Bronchial epithelial cell (primary cell): ENCODE results near the gene GLI3. TPM values are rescaled to one million over a fixed set of nuclear protein-coding genes. Genes with fewer than 3 reads are reported as not detected.

Experiments
- DNase-seq: peaks from one replicate; pipeline ENCODE4 v3.0.0-alpha.2; 2010; ENCODE audit warnings: low read depth
- FAIRE-seq: peaks from 2 replicates; lab custom pipeline; 2011; peaks lifted over from hg19 to GRCh38; lab: Jason Lieb, UNC
- H3K27me3 ChIP-seq: 2 replicates; pipeline ENCODE4 v1.5.1; 2011; ENCODE audit warnings: low read length; ENCODE audit not compliant: control insufficient read depth, insufficient read depth
- H3K36me3 ChIP-seq: 2 replicates; pipeline ENCODE4 v1.5.1; 2011; ENCODE audit warnings: low read length; ENCODE audit not compliant: control insufficient read depth, insufficient read depth
- H3K4me3 ChIP-seq: 2 replicates; pipeline ENCODE4 v1.5.1; 2011; ENCODE audit warnings: mild to moderate bottlenecking, low read depth, low read length, control low read depth
- total RNA-seq: library from RNA; depleted of rRNA; stranded (reverse); fragments of >200 nt; gene quantifications from 2 replicates; pipeline ENCODE4 v1.2.1, GENCODE V29; 2014
- TF ChIP-seq, protein P1 (sequence below): IDR thresholded peaks from 2 replicates; pipeline ENCODE4 v1.5.1; 2011; ENCODE audit warnings: mild to moderate bottlenecking, moderate library complexity, low read length, control low read depth, inconsistent platforms; ENCODE audit not compliant: insufficient read depth, severe bottlenecking

The GLI3 gene
- total RNA-seq, 1 donor from 2014 or later: 1.3 TPM

DNA sequence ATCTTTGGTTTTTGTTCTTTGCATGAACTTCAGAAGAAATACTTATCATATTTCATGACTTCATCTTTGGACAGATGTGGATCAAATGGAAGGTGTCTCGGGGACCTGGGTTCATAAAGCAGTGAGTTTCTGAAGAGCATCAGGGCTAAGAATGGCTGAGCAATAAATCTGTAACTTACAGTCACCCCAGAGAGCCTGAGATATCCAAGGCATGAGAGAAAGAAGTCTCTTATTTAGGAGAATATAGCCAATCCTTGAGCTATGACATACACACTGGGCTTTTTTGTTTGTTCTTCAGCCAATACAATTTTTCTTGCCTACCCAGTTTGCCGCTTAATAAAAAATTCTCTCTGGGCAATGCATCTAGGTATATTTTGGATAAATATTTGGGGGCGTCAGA lies 281.6 kb downstream of the GLI3 start:
- Histone ChIP-seq H3K27me3 (no peaks in the 10 kb centered on the region), H3K4me3 (no peak overlapping the region), H3K36me3 (no peaks in the 10 kb centered on the region)
- TF ChIP-seq, protein P1, sequence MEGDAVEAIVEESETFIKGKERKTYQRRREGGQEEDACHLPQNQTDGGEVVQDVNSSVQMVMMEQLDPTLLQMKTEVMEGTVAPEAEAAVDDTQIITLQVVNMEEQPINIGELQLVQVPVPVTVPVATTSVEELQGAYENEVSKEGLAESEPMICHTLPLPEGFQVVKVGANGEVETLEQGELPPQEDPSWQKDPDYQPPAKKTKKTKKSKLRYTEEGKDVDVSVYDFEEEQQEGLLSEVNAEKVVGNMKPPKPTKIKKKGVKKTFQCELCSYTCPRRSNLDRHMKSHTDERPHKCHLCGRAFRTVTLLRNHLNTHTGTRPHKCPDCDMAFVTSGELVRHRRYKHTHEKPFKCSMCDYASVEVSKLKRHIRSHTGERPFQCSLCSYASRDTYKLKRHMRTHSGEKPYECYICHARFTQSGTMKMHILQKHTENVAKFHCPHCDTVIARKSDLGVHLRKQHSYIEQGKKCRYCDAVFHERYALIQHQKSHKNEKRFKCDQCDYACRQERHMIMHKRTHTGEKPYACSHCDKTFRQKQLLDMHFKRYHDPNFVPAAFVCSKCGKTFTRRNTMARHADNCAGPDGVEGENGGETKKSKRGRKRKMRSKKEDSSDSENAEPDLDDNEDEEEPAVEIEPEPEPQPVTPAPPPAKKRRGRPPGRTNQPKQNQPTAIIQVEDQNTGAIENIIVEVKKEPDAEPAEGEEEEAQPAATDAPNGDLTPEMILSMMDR: no peak
- no peak for DNase-seq
- no peak for FAIRE-seq

DNA sequence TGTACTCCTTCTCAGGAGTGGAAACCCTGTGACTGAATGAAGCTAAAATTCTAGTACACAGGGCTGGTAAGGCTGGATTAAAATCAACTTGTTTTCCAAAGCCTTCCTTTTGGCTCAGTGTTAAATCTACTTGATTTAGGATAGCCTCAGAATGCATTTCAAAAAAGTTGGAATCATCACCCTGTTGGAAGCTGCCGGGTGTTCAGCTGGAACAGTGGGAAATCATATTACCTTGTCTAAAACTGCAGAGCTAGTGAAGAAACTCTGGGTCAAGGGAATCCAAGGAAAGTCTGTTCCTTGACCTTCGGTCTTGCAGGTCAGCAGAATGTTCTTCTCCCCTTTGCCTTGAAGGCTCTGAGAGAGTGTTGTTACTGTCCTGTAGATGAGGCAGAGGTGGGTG lies 282.0 kb downstream of the GLI3 start:
- H3K27me3 ChIP-seq: no peaks in the 10 kb centered on the region
- no peak overlapping the region for H3K4me3 ChIP-seq
- no peaks in the 10 kb centered on the region for H3K36me3 ChIP-seq
- TF ChIP-seq, protein P1: no peak
- no peak for FAIRE-seq
- no peak for DNase-seq

DNA sequence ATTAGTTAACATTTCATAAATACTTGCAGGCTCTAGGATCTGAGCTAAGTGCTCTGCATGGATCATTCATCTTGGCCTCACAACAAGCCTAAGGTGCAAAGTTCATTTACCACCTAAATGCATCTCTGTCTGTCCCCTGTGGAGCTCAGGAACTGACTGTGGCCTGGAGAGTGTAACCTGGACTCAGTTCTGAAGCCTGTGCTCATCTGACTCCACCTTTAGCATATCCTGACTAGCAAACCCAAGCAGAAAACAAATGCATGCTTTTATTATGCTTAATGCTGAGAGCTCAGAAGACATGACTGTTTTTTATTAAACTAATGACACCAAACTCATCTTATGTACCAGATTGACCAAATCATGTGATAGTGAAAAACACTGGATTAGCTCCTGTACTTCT lies 288.5 kb downstream of the GLI3 start:
- TF ChIP-seq, protein P1: no peak
- Histone ChIP-seq H3K27me3 (no peaks in the 10 kb centered on the region), H3K4me3 (no peak overlapping the region), H3K36me3 (no peaks in the 10 kb centered on the region)
- no peak for FAIRE-seq
- no peak for DNase-seq

DNA sequence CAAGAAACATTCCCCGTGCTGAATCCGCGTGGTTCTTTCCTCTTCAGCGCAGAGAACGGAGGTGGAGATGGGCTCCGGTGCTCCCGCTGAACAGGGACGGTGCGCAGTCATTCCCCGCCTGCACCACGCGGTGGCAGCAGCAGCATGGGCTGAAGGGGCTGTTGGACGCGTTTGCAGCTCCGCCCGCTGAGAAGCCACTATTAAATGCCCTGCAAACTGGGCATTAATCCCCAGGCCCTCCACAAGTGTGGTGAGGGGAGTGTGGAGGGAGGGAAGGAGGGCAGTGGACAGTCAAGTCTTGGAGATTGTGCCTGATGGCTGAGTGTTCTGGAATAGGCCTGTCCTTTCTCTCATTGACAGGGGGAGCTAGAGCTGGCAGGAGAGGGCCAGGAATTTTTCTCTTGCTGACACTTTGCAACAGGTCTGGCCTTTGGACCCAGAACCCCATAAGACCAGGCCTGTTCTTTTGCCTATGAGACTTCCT lies 293.9 kb downstream of the GLI3 start:
- H3K4me3 ChIP-seq: no peak overlapping the region
- TF ChIP-seq, protein P1: peak; percentile 95
- peaks cover 4% of the 10 kb centered on the region for H3K27me3 ChIP-seq
- FAIRE-seq (peak; percentile 90), DNase-seq (peak; percentile 47)
- no peaks in the 10 kb centered on the region for H3K36me3 ChIP-seq

DNA sequence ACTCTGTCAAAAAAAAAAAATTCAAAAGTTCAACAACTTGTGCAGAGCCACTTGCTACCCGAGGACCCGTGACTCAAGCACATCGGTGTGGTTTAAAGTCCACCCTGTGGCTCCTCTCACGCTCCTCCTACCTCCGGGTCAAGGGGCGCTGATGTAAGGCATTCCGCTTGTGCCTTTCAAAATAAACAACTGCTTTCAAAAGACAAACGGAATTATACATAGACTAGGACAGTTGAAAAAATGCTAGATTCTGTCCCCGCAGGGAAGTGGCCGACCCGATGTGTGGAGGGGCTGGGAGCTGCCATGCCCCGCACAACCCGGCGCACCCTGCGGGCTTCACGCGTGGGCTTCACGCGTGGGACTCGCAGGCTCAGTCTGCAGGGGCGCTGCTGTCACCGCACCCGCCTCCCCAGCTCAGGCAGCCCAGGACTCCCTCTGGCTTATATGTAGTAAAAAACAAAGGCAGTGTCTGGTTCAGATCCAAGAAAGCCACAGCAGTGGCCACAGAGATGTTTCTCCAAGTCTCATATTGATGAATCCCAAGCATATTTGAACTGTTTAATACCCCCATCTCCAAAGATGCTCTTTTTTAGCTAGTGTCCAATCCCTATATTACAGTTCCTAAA lies 294.4 kb downstream of the GLI3 start:
- DNase-seq (no peak), FAIRE-seq (no peak)
- TF ChIP-seq, protein P1: no peak
- Histone ChIP-seq H3K4me3 (no peak overlapping the region), H3K27me3 (peaks cover 4% of the 10 kb centered on the region), H3K36me3 (no peaks in the 10 kb centered on the region)
